PFSK-1 (cell line): Measurements from ENCODE around the gene PANX2.

ENCODE experiments used
- FOXP2 ChIP-seq: optimal IDR thresholded peaks from 2 replicates; pipeline ENCODE3; 2011; ENCODE audit warnings: borderline replicate concordance, control low read depth, inconsistent platforms; ENCODE audit not compliant: insufficient read depth; ENCODE audit errors: extremely low read length, extremely low read depth
- POLR2AphosphoS5 ChIP-seq: IDR thresholded peaks from 2 replicates; pipeline ENCODE4 v1.6.1; 2012; ENCODE audit warnings: low read depth, mild to moderate bottlenecking, control low read depth, low read length, moderate library complexity
- REST ChIP-seq, 2 experiments: IDR thresholded peaks; 2 replicates each; pipeline versions ENCODE4 v1.6.1 to v1.8.0; 2011 to 2012; ENCODE audit warnings: low read depth in 2 of 2, low read length in 2 of 2, control low read depth in 1 of 2, inconsistent platforms in 1 of 2, mild to moderate bottlenecking in 1 of 2, moderate library complexity in 1 of 2; ENCODE audit not compliant: insufficient read depth in 1 of 2
- SIN3A ChIP-seq: IDR thresholded peaks from 2 replicates; pipeline ENCODE4 v1.6.1; 2012; ENCODE audit warnings: mild to moderate bottlenecking, low read length, moderate library complexity, borderline replicate concordance; ENCODE audit not compliant: insufficient read depth
- TAF1 ChIP-seq: IDR thresholded peaks from 2 replicates; pipeline ENCODE4 v1.6.1; 2012; ENCODE audit warnings: low read length, control low read depth, borderline replicate concordance; ENCODE audit not compliant: insufficient read depth

The PANX2 gene

GRCh38 chr22:50182176-50183081 is 11.9 kb downstream of the PANX2 start:
- no peak for TF ChIP-seq REST (IDR thresholded peaks at IDR 0.05; ENCODE audit: insufficient read depth in 1 of 2, low read depth in 2 of 2, low read length in 2 of 2)
- TF ChIP-seq POLR2AphosphoS5 = no peak
- TF ChIP-seq FOXP2 = no peak
- no peak for TF ChIP-seq TAF1
- no peak for TF ChIP-seq SIN3A

GRCh38 chr22:50183141-50183971 is 12.8 kb downstream of the PANX2 start:
- TF ChIP-seq TAF1 = no peak
- TF ChIP-seq REST (IDR thresholded peaks at IDR 0.05; ENCODE audit: insufficient read depth in 1 of 2, low read depth in 2 of 2, low read length in 2 of 2) = no peak
- TF ChIP-seq POLR2AphosphoS5 = no peak
- no peak for TF ChIP-seq FOXP2
- TF ChIP-seq SIN3A = no peak

GRCh38 chr22:50184004-50184901 is 13.7 kb downstream of the PANX2 start:
- TF ChIP-seq TAF1 (no peak), POLR2AphosphoS5 (no peak), REST (IDR thresholded peaks at IDR 0.05; ENCODE audit: insufficient read depth in 1 of 2, low read depth in 2 of 2, low read length in 2 of 2) (no peak), SIN3A (no peak), FOXP2 (no peak)

GRCh38 chr22:50184902-50185374 is 14.4 kb downstream of the PANX2 start:
- TF ChIP-seq SIN3A (no peak), FOXP2 (no peak), TAF1 (no peak), POLR2AphosphoS5 (no peak), REST (IDR thresholded peaks at IDR 0.05; ENCODE audit: insufficient read depth in 1 of 2, low read depth in 2 of 2, low read length in 2 of 2) (no peak)
